Fibroblast of gingiva (primary cell): Measurements from ENCODE around the gene SLX4IP.
A peak's percentile ranks its signal among the peaks of the same experiment; 100 is the strongest.

ENCODE experiments used
- DNase-seq: peaks from one replicate; pipeline ENCODE4 v3.0.0-alpha.2; 2011; ENCODE audit warnings: low read depth

The SLX4IP gene

GRCh38 chr20:10551732-10552724, 116.9 kb downstream of the SLX4IP start:
- no peak for DNase-seq

GRCh38 chr20:10553326-10553984, 118.3 kb downstream of the SLX4IP start:
- DNase-seq, result peak; percentile 66

- DNase-seq, result no peak
These were observed 119.2 kb downstream of the SLX4IP start for GRCh38 chr20:10554285-10554684.

- no peak for DNase-seq
These were observed 120.3 kb downstream of the SLX4IP start for GRCh38 chr20:10555393-10555792.

GRCh38 chr20:10555865-10556308, 120.8 kb downstream of the SLX4IP start:
- DNase-seq, result peak; percentile 49

GRCh38 chr20:10556519-10557083, 121.5 kb downstream of the SLX4IP start:
- DNase-seq, result no peak

GRCh38 chr20:10557685-10558084, 122.6 kb downstream of the SLX4IP start:
- no peak for DNase-seq

GRCh38 chr20:10558635-10559187, 123.6 kb downstream of the SLX4IP start:
- peak; percentile 87 for DNase-seq

GRCh38 chr20:10559266-10559665, 124.2 kb downstream of the SLX4IP start:
- no peak for DNase-seq

- no peak for DNase-seq
These were observed 125.6 kb downstream of the SLX4IP start for GRCh38 chr20:10560686-10561085.

- DNase-seq, result no peak
These were observed 126.2 kb downstream of the SLX4IP start for GRCh38 chr20:10561302-10561701.

- DNase-seq, result no peak
These were observed 127.8 kb downstream of the SLX4IP start for GRCh38 chr20:10562899-10563298.

- no peak for DNase-seq
These were observed 128.9 kb downstream of the SLX4IP start for GRCh38 chr20:10563935-10564492.

- peak; percentile 85 for DNase-seq
These were observed 130.3 kb downstream of the SLX4IP start for GRCh38 chr20:10565191-10565921.

GRCh38 chr20:10565922-10566897, 131.1 kb downstream of the SLX4IP start:
- no peak for DNase-seq

- DNase-seq, result no peak
These were observed 132.9 kb downstream of the SLX4IP start for GRCh38 chr20:10568032-10568431.

GRCh38 chr20:10571313-10571815, 136.3 kb downstream of the SLX4IP start:
- DNase-seq, result no peak

- DNase-seq, result no peak
These were observed 137.7 kb downstream of the SLX4IP start for GRCh38 chr20:10572853-10573252.

- DNase-seq, result no peak
These were observed 138.3 kb downstream of the SLX4IP start for GRCh38 chr20:10573273-10573950.
